ENCODE results near the gene ZNF425.
A peak's percentile ranks its signal among the peaks of the same experiment; 100 is the strongest.
"Not testable (repeated sequence)": the region's sequence is repeated elsewhere in the genome, so short reads cannot be mapped to it uniquely, and the experiment has no call there.

Gene ZNF425

DNA sequence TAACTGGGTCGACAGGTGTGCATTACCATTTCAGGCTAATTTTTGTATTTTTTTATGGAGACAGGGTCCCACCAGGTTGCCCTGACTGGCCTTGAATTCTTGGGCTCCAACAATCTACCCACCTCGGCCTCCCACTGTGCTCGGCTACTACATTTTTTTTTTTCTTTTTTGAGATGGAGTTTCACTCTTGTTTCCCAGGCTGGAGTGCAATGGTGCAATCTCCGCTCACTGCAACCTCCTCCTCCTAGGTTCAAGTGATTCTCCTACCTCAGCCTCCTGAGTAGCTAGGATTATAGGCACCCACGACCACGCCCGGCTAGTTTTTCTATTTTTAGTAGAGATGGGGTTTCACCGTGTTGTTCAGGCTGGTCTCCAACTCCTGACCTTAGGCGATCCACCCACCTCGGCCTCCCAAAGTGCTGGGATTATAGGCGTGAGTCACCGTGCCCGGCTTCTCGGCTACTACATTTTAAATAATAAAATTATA, 18.4 kb upstream of the ZNF425 start:
- not testable (repeated sequence) for H3K4me3 ChIP-seq (ENCODE audit: insufficient read depth in 1 of 2, low read depth in 1 of 2, low read length in 2 of 2); H2BK12ac ChIP-seq (ENCODE audit: low read length in 2 of 2); H2BK120ac ChIP-seq (ENCODE audit: low read depth, low read length); H3K36me3 ChIP-seq (ENCODE audit: control insufficient read depth in 1 of 2, insufficient read depth in 2 of 2, low read depth in 1 of 2, low read length in 2 of 2); H3K18ac ChIP-seq (ENCODE audit: low read depth in 1 of 2, low read length in 2 of 2); H3K4me1 ChIP-seq (ENCODE audit: control insufficient read depth, insufficient read depth, low read depth, low read length); H2AFZ ChIP-seq (ENCODE audit: low read depth, low read length); H4K91ac ChIP-seq (ENCODE audit: low read length); H2BK15ac ChIP-seq (ENCODE audit: low read depth, poor library complexity, severe bottlenecking); H2AK5ac ChIP-seq (ENCODE audit: low read length, severe bottlenecking); H3K27ac ChIP-seq (ENCODE audit: low read length, poor library complexity, severe bottlenecking); DNase-seq; H3K27me3 ChIP-seq (ENCODE audit: control insufficient read depth in 1 of 2, insufficient read depth in 1 of 2, low read length in 2 of 2); H3K4me2 ChIP-seq (ENCODE audit: low read length, poor library complexity, severe bottlenecking); H3K23ac ChIP-seq (ENCODE audit: low read length in 2 of 2); H3K4ac ChIP-seq (ENCODE audit: low read depth in 1 of 2, low read length in 2 of 2); H3K9me3 ChIP-seq (ENCODE audit: control insufficient read depth, low read length); H3K79me1 ChIP-seq (replicated peaks; ENCODE audit: low read length, poor library complexity, severe bottlenecking); H2BK5ac ChIP-seq (ENCODE audit: low read depth, low read length, poor library complexity, severe bottlenecking); H3K14ac ChIP-seq (ENCODE audit: low read length in 2 of 2); H3K9ac ChIP-seq (ENCODE audit: low read length); H4K8ac ChIP-seq (ENCODE audit: low read length)
- 54% methylated on average over 3 of the region's 14 CpGs for WGBS

DNA sequence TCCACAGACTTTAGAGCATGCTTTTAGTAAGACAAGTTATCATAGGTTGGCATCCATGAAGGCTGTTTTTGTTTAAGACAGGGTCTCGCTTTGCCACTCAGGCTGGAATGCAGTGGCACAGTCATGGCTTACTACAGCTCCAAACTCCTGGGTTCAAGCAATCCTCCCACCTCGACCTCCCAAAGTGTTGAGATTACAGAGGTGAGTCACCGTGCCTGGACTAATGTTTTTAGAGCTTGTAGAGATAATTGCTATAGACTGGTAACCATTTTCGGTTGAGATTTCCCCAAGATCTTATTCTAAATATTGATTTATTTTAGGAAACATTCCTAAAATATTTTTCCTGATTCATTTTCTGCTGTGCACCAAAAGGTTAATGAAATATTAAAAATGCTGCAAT, 15.8 kb upstream of the ZNF425 start:
- WGBS, result 94% methylated on average over 1 of the region's 4 CpGs
- no peaks in the 10 kb centered on the region for H3K27me3 ChIP-seq (ENCODE audit: control insufficient read depth in 1 of 2, insufficient read depth in 1 of 2, low read length in 2 of 2)
- no peak overlapping the region for H2BK5ac ChIP-seq (ENCODE audit: low read depth, low read length, poor library complexity, severe bottlenecking)
- no peak overlapping the region for H4K91ac ChIP-seq (ENCODE audit: low read length)
- H3K79me1 ChIP-seq (replicated peaks; ENCODE audit: low read length, poor library complexity, severe bottlenecking), result no peaks in the 10 kb centered on the region
- H3K4me2 ChIP-seq (ENCODE audit: low read length, poor library complexity, severe bottlenecking), result no peak overlapping the region
- H3K4me1 ChIP-seq (ENCODE audit: control insufficient read depth, insufficient read depth, low read depth, low read length), result no peaks in the 10 kb centered on the region
- no peak overlapping the region for H3K27ac ChIP-seq (ENCODE audit: low read length, poor library complexity, severe bottlenecking)
- H3K36me3 ChIP-seq (ENCODE audit: control insufficient read depth in 1 of 2, insufficient read depth in 2 of 2, low read depth in 1 of 2, low read length in 2 of 2), result peaks cover 0 to 9% of the 10 kb centered on the region in 2 experiments
- H3K23ac ChIP-seq (ENCODE audit: low read length in 2 of 2), result no peak overlapping the region
- H2AFZ ChIP-seq (ENCODE audit: low read depth, low read length), result no peak overlapping the region
- no peak overlapping the region for H3K14ac ChIP-seq (ENCODE audit: low read length in 2 of 2)
- no peak for DNase-seq
- no peaks in the 10 kb centered on the region for H3K9me3 ChIP-seq (ENCODE audit: control insufficient read depth, low read length)
- H2BK120ac ChIP-seq (ENCODE audit: low read depth, low read length), result no peak overlapping the region
- no peak overlapping the region for H2BK15ac ChIP-seq (ENCODE audit: low read depth, poor library complexity, severe bottlenecking)
- H3K4me3 ChIP-seq (ENCODE audit: insufficient read depth in 1 of 2, low read depth in 1 of 2, low read length in 2 of 2), result no peak overlapping the region
- no peak overlapping the region for H3K4ac ChIP-seq (ENCODE audit: low read depth in 1 of 2, low read length in 2 of 2)
- H3K9ac ChIP-seq (ENCODE audit: low read length), result no peak overlapping the region
- no peak overlapping the region for H2BK12ac ChIP-seq (ENCODE audit: low read length in 2 of 2)
- no peak overlapping the region for H3K18ac ChIP-seq (ENCODE audit: low read depth in 1 of 2, low read length in 2 of 2)
- H2AK5ac ChIP-seq (ENCODE audit: low read length, severe bottlenecking), result no peak overlapping the region
- H4K8ac ChIP-seq (ENCODE audit: low read length), result no peak overlapping the region

DNA sequence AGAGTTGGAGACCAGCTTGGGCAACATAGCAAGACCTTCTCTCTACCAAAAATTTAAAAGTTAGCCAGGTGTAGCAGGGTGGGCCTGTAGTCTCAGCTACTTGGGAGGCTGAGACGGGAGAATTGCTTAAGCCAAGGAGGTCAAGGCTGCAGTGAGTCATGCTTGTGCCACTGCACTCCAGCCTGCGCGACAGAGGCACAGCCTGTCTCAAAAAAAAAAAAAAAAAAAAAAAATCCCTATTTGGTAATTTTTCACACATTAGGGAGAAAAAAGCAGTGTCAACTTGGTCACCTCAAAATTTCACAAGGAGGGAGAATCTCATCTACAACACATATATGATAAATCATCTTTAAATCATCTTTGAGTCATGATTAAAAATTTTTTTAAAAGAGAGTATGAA, 14.7 kb upstream of the ZNF425 start:
- Histone ChIP-seq H3K9me3 (ENCODE audit: control insufficient read depth, low read length) (no peaks in the 10 kb centered on the region), H3K36me3 (ENCODE audit: control insufficient read depth in 1 of 2, insufficient read depth in 2 of 2, low read depth in 1 of 2, low read length in 2 of 2) (peaks cover 0 to 9% of the 10 kb centered on the region in 2 experiments), H4K91ac (ENCODE audit: low read length) (no peak overlapping the region), H3K4me3 (ENCODE audit: insufficient read depth in 1 of 2, low read depth in 1 of 2, low read length in 2 of 2) (no peak overlapping the region), H2BK120ac (ENCODE audit: low read depth, low read length) (no peak overlapping the region), H3K27ac (ENCODE audit: low read length, poor library complexity, severe bottlenecking) (no peak overlapping the region), H3K27me3 (ENCODE audit: control insufficient read depth in 1 of 2, insufficient read depth in 1 of 2, low read length in 2 of 2) (no peaks in the 10 kb centered on the region), H3K23ac (ENCODE audit: low read length in 2 of 2) (no peak overlapping the region), H3K4me2 (ENCODE audit: low read length, poor library complexity, severe bottlenecking) (no peak overlapping the region), H3K79me1 (replicated peaks; ENCODE audit: low read length, poor library complexity, severe bottlenecking) (no peaks in the 10 kb centered on the region), H3K4me1 (ENCODE audit: control insufficient read depth, insufficient read depth, low read depth, low read length) (no peaks in the 10 kb centered on the region), H2BK12ac (ENCODE audit: low read length in 2 of 2) (no peak overlapping the region), H3K18ac (ENCODE audit: low read depth in 1 of 2, low read length in 2 of 2) (no peak overlapping the region), H3K4ac (ENCODE audit: low read depth in 1 of 2, low read length in 2 of 2) (no peak overlapping the region), H2AK5ac (ENCODE audit: low read length, severe bottlenecking) (no peak overlapping the region), H2BK15ac (ENCODE audit: low read depth, poor library complexity, severe bottlenecking) (no peak overlapping the region), H2AFZ (ENCODE audit: low read depth, low read length) (no peak overlapping the region), H4K8ac (ENCODE audit: low read length) (no peak overlapping the region), H2BK5ac (ENCODE audit: low read depth, low read length, poor library complexity, severe bottlenecking) (no peak overlapping the region), H3K9ac (ENCODE audit: low read length) (no peak overlapping the region), H3K14ac (ENCODE audit: low read length in 2 of 2) (no peak overlapping the region)
- WGBS, result 30% methylated on average over 3 of the region's 3 CpGs
- peak; percentile 60 for DNase-seq

DNA sequence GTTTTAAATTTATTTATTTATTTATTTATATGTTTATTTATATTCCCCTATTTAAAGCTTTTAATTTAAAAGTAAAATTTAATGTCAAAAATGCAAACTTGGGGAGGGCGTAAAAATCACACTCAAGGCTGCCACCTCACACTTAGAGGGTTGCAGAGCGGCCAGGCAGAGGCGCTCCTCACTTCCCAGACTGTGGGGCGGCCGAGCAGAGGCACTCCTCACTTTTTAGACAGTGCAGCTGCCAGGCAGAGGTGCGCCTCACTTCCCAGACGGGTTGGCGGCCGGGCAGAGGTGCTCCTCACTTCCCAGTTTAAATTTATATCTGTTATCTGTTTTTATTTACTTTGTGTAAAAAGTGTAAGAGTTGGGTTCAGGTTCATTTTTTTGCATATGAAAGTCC, 10.0 kb upstream of the ZNF425 start:
- no peak overlapping the region for H2AK5ac ChIP-seq (ENCODE audit: low read length, severe bottlenecking)
- no peak overlapping the region for H2BK12ac ChIP-seq (ENCODE audit: low read length in 2 of 2)
- no peak overlapping the region for H4K91ac ChIP-seq (ENCODE audit: low read length)
- peaks cover 4% of the 10 kb centered on the region for H3K79me1 ChIP-seq (replicated peaks; ENCODE audit: low read length, poor library complexity, severe bottlenecking)
- H2AFZ ChIP-seq (ENCODE audit: low read depth, low read length), result no peak overlapping the region
- no peaks in the 10 kb centered on the region for H3K4me1 ChIP-seq (ENCODE audit: control insufficient read depth, insufficient read depth, low read depth, low read length)
- no peak overlapping the region for H3K4me3 ChIP-seq (ENCODE audit: insufficient read depth in 1 of 2, low read depth in 1 of 2, low read length in 2 of 2)
- H3K9me3 ChIP-seq (ENCODE audit: control insufficient read depth, low read length), result peaks cover under 1% of the 10 kb centered on the region
- no peak overlapping the region for H3K4ac ChIP-seq (ENCODE audit: low read depth in 1 of 2, low read length in 2 of 2)
- no peak overlapping the region for H3K23ac ChIP-seq (ENCODE audit: low read length in 2 of 2)
- H3K27me3 ChIP-seq (ENCODE audit: control insufficient read depth in 1 of 2, insufficient read depth in 1 of 2, low read length in 2 of 2), result no peaks in the 10 kb centered on the region
- no peak overlapping the region for H3K4me2 ChIP-seq (ENCODE audit: low read length, poor library complexity, severe bottlenecking)
- H2BK120ac ChIP-seq (ENCODE audit: low read depth, low read length), result no peak overlapping the region
- DNase-seq, result no peak
- WGBS, result 97% methylated on average over 5 of the region's 9 CpGs
- H3K18ac ChIP-seq (ENCODE audit: low read depth in 1 of 2, low read length in 2 of 2), result no peak overlapping the region
- no peak overlapping the region for H4K8ac ChIP-seq (ENCODE audit: low read length)
- H3K14ac ChIP-seq (ENCODE audit: low read length in 2 of 2), result no peak overlapping the region
- H3K9ac ChIP-seq (ENCODE audit: low read length), result no peak overlapping the region
- peaks cover 14 to 31% of the 10 kb centered on the region in 2 experiments for H3K36me3 ChIP-seq (ENCODE audit: control insufficient read depth in 1 of 2, insufficient read depth in 2 of 2, low read depth in 1 of 2, low read length in 2 of 2)
- H3K27ac ChIP-seq (ENCODE audit: low read length, poor library complexity, severe bottlenecking), result no peak overlapping the region
- H2BK15ac ChIP-seq (ENCODE audit: low read depth, poor library complexity, severe bottlenecking), result no peak overlapping the region
- H2BK5ac ChIP-seq (ENCODE audit: low read depth, low read length, poor library complexity, severe bottlenecking), result no peak overlapping the region

Measured in mesenchymal stem cell (in vitro differentiated cells and primary cell).